IPS DF 6.9 (cell line): ENCODE measurements around the gene PTGIR.
"Not testable (repeated sequence)": the region's sequence is repeated elsewhere in the genome, so short reads cannot be mapped to it uniquely, and the experiment has no call there.

Experiments used
- DNase-seq: peaks from one replicate; pipeline ENCODE4 v3.0.0-alpha.2; 2013; ENCODE audit warnings: low read depth, low spot score
- H3K27ac ChIP-seq: one replicate; pipeline ENCODE4 v1.5.1; 2013; ENCODE audit warnings: low read length, control low read depth
- H3K27me3 ChIP-seq: 2 replicates; pipeline ENCODE4 v1.6.1; 2013; ENCODE audit warnings: mild to moderate bottlenecking, low read length; ENCODE audit not compliant: control insufficient read depth, insufficient read depth
- H3K36me3 ChIP-seq: 2 replicates; pipeline ENCODE4 v1.6.1; 2013; ENCODE audit warnings: low read length; ENCODE audit not compliant: control insufficient read depth, insufficient read depth
- H3K4me1 ChIP-seq: 2 replicates; pipeline ENCODE4 v1.6.1; 2013; ENCODE audit warnings: low read length; ENCODE audit not compliant: control insufficient read depth, insufficient read depth
- H3K4me3 ChIP-seq: 2 replicates; pipeline ENCODE4 v1.5.1; 2013; ENCODE audit warnings: mild to moderate bottlenecking, low read length
- H3K9me3 ChIP-seq: 2 replicates; pipeline ENCODE4 v1.6.1; 2013; ENCODE audit warnings: low read length, inconsistent platforms; ENCODE audit not compliant: control insufficient read depth, insufficient read depth
- WGBS: extraction: QIAGEN DNeasy Blood & Tissue Kit; methylation state at CpG from one replicate; pipeline ENCODE4 v1.1.7; 2013; ENCODE audit warnings: mixed read lengths, missing lambda C conversion rate; ENCODE audit not compliant: insufficient read length, insufficient coverage; 5-methylcytosine and 5-hydroxymethylcytosine counted together

PTGIR gene

DNA sequence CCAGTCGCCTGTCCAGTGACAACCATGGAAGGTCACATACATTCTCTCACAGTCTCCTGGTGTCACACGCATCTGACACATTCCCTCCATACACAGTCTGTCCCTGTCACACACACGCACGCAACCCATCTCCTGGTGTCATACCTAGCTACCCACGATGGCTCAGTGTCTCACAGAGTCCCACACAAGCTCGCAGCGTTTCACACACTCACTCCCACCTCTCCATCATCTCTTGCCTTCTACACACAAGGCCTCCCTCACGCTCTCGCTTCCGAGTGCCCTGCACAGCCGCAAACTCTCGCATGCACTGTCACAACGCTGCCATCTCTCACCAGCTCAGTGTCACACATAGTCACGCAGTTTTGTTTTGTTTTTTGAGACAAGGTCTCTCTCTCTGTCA lies 12.3 kb upstream of the PTGIR start:
- peaks cover 19% of the 10 kb centered on the region; the same call in 1 of the 2 replicates for H3K27me3 ChIP-seq
- WGBS = no CpG with 5 or more reads among the region's 14 CpGs
- no peak overlapping the region for H3K27ac ChIP-seq
- DNase-seq = no peak
- H3K4me1 ChIP-seq = peaks cover 5% of the 10 kb centered on the region; the same call in 1 of the 2 replicates
- no peak overlapping the region for H3K4me3 ChIP-seq
- no peaks in the 10 kb centered on the region for H3K9me3 ChIP-seq
- H3K36me3 ChIP-seq = no peaks in the 10 kb centered on the region

DNA sequence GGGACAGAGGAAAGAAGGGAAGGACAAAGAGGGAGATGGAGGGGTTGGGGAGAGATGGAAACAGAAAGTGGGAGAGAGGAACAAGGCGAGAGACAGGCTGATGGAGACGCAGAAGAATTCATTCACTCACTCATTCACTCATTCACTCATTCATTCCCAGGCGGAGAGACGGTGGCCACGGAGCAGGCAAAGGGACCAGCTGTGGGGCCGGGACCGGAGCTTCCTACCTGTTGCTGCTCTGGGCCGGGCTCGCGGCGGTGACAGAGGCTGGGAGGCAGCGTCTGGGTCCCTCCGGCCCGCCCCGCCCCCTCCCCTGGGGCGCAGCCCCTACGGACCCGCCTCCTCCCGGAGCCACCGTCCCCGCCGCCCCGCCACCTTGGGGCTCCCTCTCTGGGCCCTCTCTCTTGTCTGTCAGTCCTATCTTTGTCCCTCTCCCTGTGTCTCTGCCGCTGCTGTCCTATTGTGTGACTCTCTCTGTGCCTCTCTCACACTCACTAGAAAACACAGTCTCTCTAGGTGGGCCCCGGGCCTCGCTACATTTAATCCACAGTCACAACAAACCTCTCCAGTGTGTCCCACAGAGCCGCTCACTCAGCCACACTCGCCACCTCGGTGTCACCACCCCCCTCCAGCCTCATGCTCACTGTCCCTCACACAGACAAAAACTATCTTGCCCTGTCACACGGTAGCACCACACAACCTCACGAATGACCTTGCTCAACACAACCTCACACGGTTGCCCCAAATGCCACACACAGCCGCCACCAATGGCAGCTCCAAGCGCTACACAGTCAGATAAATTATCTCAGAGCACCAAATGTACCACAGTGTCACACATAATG lies 11.3 kb upstream of the PTGIR start, which contains the start of gene GNG8:
GNG8 (minus strand) TSS at position 283 of the 842 bp plus-strand sequence. CDS start 1,520 bp downstream, outside the sequence.
- H3K27me3 ChIP-seq = peaks cover 19% of the 10 kb centered on the region; the same call in 1 of the 2 replicates
- H3K36me3 ChIP-seq = no peaks in the 10 kb centered on the region
- H3K4me1 ChIP-seq = peaks cover 5% of the 10 kb centered on the region; the same call in 1 of the 2 replicates
- peak within 1 kb of the TSS; percentile 51; the same call in 1 of the 2 replicates for H3K4me3 ChIP-seq
- H3K27ac ChIP-seq = no peak within 1 kb of the TSS
- no peak for DNase-seq
- no CpG with 5 or more reads among the region's 34 CpGs for WGBS
- no peaks in the 10 kb centered on the region for H3K9me3 ChIP-seq

DNA sequence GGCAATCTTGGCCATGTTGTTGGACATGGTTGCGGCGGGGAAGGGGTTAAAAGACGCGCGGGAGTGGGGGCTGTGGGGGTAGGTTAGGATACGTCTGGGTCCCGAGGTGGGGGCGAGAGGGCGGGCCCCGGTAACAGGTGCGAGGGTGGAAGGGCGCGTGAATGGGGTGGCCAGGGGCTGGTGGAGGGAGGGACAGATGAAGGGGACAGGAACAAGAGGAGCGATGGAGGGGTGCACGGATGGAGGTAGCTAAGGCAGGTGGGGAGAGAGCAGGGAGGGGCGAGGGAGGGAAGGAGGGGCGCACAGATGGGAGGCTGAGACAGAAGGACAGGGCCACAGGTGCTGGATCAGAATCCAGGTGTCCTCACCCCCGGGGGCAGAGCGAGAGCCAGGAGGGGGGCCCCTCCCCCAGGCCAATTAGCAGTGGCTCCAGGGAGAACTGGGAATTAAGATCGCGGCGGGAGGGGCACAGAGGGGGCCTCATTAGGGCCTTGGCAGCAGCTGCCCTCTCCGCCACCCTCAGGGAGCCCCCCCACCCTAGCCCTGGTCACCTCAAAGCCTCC lies 9.8 kb upstream of the PTGIR start:
- Histone ChIP-seq H3K27ac (no peak overlapping the region), H3K4me3 (peak overlapping the region; percentile 51; the same call in 1 of the 2 replicates), H3K9me3 (no peaks in the 10 kb centered on the region), H3K4me1 (peaks cover 8% of the 10 kb centered on the region), H3K27me3 (peaks cover 19% of the 10 kb centered on the region; the same call in 1 of the 2 replicates), H3K36me3 (no peaks in the 10 kb centered on the region)
- DNase-seq = no peak
- no CpG with 5 or more reads among the region's 23 CpGs for WGBS

DNA sequence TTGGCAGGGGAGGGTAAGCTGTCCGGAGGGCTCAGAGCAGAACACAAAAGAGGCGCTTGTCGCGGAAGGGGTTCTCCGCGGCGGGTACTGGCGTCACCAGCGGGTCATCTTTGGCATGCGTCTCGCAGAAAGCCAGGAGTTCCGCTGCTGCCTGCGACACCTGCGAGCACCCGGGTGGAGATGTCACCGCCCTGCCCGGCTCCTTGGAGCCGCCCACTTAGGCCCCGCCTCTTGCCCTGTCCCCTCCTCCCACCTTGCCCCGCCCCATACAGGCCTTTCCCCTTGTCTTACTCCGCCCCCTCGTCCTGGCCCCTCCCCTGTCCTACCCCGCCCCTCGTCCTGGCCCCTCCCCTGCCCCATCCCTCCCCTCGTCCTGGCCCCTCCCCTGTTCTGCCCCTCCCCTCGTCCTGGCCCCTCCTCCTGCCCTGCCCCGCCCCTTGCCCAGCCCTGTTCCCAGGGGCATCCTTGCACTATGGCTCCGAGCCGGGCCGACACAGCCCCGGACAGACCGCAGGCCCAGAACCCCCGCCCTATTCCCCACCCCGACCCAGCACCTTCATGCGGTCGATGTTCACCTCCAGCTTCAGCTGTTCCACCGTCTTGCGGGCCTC lies 9.3 kb upstream of the PTGIR start:
- Histone ChIP-seq H3K4me1 (peaks cover 8% of the 10 kb centered on the region), H3K9me3 (no peaks in the 10 kb centered on the region), H3K36me3 (no peaks in the 10 kb centered on the region), H3K4me3 (peak overlapping the region; percentile 51; the same call in 1 of the 2 replicates), H3K27me3 (peaks cover 19% of the 10 kb centered on the region; the same call in 1 of the 2 replicates), H3K27ac (no peak overlapping the region)
- no CpG with 5 or more reads among the region's 38 CpGs for WGBS
- no peak for DNase-seq

DNA sequence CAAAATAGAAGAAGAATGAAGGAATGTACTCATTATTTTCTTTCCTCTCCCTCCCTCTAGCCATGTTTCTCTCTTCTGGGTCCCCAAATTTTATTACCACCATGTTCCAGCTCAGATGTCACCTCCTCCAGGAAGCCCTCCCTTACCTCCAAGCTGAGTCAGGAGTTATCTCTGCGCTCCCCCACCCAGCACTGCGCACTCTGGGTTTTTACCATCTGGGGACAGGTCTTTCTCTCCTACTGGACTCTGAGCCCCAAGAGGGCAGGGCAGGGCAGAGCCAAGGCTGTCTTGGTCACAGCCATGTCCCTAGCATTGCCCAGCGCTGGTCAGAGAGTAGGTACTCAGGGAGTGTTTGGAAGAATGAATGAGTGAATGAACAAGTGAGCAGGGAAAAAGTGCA lies 8.2 kb upstream of the PTGIR start:
- no peaks in the 10 kb centered on the region for H3K36me3 ChIP-seq
- peaks cover 18% of the 10 kb centered on the region; the same call in 1 of the 2 replicates for H3K27me3 ChIP-seq
- no CpG with 5 or more reads among the region's 3 CpGs for WGBS
- DNase-seq = no peak
- peaks cover 8% of the 10 kb centered on the region for H3K4me1 ChIP-seq
- no peaks in the 10 kb centered on the region for H3K9me3 ChIP-seq
- H3K27ac ChIP-seq = no peak overlapping the region
- no peak overlapping the region for H3K4me3 ChIP-seq

DNA sequence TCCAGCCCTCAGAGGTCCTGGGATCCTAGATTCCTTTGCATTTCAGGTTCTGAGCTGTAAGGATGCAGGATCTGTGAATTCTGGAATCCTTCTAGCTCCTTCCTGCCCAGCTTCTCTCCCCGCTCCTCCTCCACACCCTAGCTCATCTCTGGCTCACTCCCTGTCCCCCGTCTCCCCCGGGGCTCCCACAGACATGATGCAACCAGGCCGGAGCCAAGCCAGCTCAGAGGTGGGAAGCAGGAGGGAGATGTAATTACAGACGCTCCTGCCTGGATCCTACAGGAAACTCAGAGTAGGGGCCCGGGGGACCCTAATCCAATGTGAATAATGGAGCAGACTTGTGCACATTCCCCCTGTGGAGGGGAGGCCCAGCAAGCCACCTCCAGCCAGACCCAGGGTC lies 6.6 kb upstream of the PTGIR start:
- no CpG with 5 or more reads among the region's 6 CpGs for WGBS
- peaks cover 10% of the 10 kb centered on the region; the same call in 1 of the 2 replicates for H3K27me3 ChIP-seq
- H3K27ac ChIP-seq = no peak overlapping the region
- no peaks in the 10 kb centered on the region for H3K36me3 ChIP-seq
- no peak for DNase-seq
- H3K9me3 ChIP-seq = no peaks in the 10 kb centered on the region
- peaks cover 8% of the 10 kb centered on the region for H3K4me1 ChIP-seq
- no peak overlapping the region for H3K4me3 ChIP-seq

DNA sequence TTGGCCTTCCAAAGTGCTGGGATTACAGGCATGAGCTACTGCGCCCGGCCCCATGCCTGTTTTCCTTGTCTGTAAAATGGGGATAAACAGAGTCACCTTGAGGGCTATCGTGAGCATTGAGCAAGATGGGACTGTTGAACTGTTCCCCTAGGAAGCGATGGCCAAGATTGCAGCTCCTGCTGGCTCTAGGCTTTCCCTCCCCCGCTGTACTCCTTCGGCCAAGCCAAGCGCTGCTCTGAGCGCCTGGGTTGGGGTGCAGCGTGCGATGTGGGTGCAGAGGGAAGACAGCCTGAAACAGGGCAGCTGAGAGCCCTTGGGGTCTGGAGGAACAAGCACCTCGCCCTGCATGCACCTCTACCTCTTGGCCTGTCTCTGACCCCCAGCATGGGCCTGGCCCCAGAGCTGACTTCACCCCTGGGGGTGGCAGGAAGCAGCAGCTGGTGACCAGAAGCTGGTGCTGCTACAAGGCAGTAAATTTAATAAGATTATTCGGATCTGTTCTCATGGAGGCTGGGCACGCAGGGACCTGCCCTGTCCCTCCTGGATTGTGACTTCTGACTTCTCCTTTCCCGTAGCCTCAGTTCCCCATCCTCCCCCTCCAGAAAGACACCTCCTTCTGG lies 5.8 kb upstream of the PTGIR start:
- H3K4me3 ChIP-seq = no peak overlapping the region
- DNase-seq = no peak
- WGBS = no CpG with 5 or more reads among the region's 14 CpGs
- peaks cover 6% of the 10 kb centered on the region for H3K4me1 ChIP-seq
- H3K36me3 ChIP-seq = no peaks in the 10 kb centered on the region
- H3K27me3 ChIP-seq = peaks cover 6% of the 10 kb centered on the region; the same call in 1 of the 2 replicates
- H3K27ac ChIP-seq = no peak overlapping the region
- no peaks in the 10 kb centered on the region for H3K9me3 ChIP-seq

DNA sequence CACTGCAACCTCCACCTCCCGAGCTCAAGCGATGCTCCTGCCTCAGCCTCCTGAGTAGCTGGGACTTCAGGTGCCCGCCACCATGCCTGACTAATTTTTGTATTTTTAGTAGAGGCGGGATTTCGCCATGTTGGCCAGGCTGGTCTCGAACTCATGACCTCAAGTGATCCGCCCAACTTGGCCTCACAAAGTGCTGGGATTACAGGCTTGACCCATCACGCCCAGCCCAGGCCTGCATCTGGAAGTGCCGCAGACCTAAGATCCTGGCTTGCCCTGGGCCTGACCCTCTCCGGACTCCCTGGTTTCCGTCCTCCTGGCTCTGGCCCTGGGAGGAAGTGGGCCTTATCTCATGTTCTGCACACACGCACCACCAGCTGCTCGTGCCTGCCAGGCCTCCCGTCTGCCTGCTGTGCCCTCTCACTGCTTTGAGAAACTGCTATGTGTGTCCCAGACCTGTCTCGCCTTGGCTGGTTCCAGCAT lies 4.7 kb upstream of the PTGIR start:
- no CpG with 5 or more reads among the region's 15 CpGs for WGBS

DNA sequence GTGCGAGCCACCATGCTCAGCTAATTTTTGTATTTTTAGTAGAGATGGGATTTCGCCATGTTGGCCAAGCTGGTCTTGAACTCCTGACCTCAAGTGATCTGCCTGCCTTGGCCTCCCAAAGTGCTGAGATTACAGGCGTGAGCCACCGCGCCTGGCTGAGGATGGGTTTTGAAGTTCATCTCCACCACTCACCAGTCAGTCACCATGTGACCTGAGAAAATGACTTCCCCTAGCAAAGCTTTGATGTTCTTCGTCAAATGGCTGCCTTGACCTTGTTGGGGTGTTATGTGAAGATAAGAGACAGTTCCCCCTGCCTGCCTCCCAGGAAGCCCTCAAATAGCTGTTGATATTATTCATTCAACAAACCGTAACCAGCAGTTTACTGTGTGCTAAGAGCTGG lies 4.1 kb upstream of the PTGIR start:
- not testable (repeated sequence) for H3K4me1 ChIP-seq, DNase-seq, H3K4me3 ChIP-seq, H3K9me3 ChIP-seq, H3K27ac ChIP-seq, H3K27me3 ChIP-seq, H3K36me3 ChIP-seq
- no CpG with 5 or more reads among the region's 7 CpGs for WGBS

More for the DNA sequence above, 4.7 kb upstream of the PTGIR start:
- Histone ChIP-seq H3K4me3 (no peak overlapping the region), H3K36me3 (no peaks in the 10 kb centered on the region), H3K27ac (no peak overlapping the region), H3K4me1 (peaks cover 6% of the 10 kb centered on the region), H3K9me3 (no peaks in the 10 kb centered on the region), H3K27me3 (no peaks in the 10 kb centered on the region; the same call in 1 of the 2 replicates)
- DNase-seq = no peak

DNA sequence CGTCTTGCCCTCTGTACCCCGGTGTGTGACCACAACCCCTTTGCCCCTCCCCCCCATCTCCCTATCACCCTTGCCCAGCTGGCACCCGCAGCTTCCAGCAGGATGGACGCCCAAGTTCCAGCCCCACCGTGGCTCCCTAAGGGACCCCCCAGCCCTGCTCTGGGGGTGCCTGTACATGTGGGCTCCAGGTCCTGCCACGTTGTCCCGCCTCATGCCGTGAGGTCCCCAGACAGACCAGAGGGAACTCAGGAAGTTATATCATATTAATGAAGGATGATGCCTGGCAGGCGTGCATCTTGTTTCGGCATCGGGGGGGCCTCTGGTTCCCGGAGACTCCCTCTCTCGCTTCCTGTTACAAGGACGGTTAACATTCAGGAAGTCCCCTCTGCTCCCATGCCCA lies 1.6 kb upstream of the PTGIR start:
- no CpG with 5 or more reads among the region's 14 CpGs for WGBS
- H3K4me3 ChIP-seq = no peak overlapping the region
- no peaks in the 10 kb centered on the region for H3K27me3 ChIP-seq
- no peaks in the 10 kb centered on the region for H3K9me3 ChIP-seq
- peaks cover 3% of the 10 kb centered on the region for H3K4me1 ChIP-seq
- no peak for DNase-seq
- no peak overlapping the region for H3K27ac ChIP-seq
- no peaks in the 10 kb centered on the region for H3K36me3 ChIP-seq
